Suprapubic skin (tissue), 4 donors: Measurements from ENCODE around the gene GABARAPL1. TPM values are rescaled to one million over a fixed set of nuclear protein-coding genes. Genes with fewer than 3 reads are reported as not detected.

Experiments used
- DNase-seq, 2 donors: peaks; one replicate each; pipeline ENCODE4 v3.0.0-alpha.2; 2019; ENCODE audit warnings: low spot score in 2 of 2
- H3K27ac ChIP-seq: fragments of 200-600 bp; sonication (generic); one replicate; pipeline ENCODE4 v1.5.1; 2019
- H3K27me3 ChIP-seq: fragments of 200-600 bp; sonication (generic); one replicate; pipeline ENCODE4 v1.5.1; 2019
- H3K36me3 ChIP-seq: fragments of 200-600 bp; sonication (generic); one replicate; pipeline ENCODE4 v1.5.1; 2019
- H3K4me1 ChIP-seq: fragments of 200-600 bp; sonication (generic); one replicate; pipeline ENCODE4 v1.5.1; 2019
- H3K4me3 ChIP-seq: fragments of 200-600 bp; sonication (generic); one replicate; pipeline ENCODE4 v1.5.1; 2019; ENCODE audit warnings: mild to moderate bottlenecking
- H3K9me3 ChIP-seq: fragments of 200-600 bp; sonication (generic); one replicate; pipeline ENCODE4 v1.5.1; 2019
- CTCF ChIP-seq, 2 donors: fragments of 200-600 bp in 1 of 2; fragments of 450-650 bp in 1 of 2; sonication (generic) in 1 of 2; IDR thresholded peaks; one replicate each; pipeline ENCODE4 v1.5.1; 2016 to 2019; ENCODE audit warnings: antibody characterized with exemption in 2 of 2, mild to moderate bottlenecking in 1 of 2, moderate library complexity in 1 of 2
- EP300 ChIP-seq: sonication (generic); formaldehyde crosslinking; IDR thresholded peaks from one replicate; pipeline ENCODE4 v1.6.1; 2017; ENCODE audit warnings: antibody characterized with exemption
- POLR2A ChIP-seq, 2 donors: fragments of 450-650 bp; IDR thresholded peaks; one replicate each; pipeline ENCODE4 v1.6.1; 2017; ENCODE audit warnings: antibody characterized with exemption in 2 of 2, mild to moderate bottlenecking in 2 of 2, moderate library complexity in 2 of 2
- POLR2AphosphoS5 ChIP-seq, 3 donors: sonication (generic); formaldehyde crosslinking; IDR thresholded peaks; one replicate each; pipeline ENCODE4 v1.6.1; 2017; ENCODE audit warnings: antibody characterized with exemption in 3 of 3
- WGBS: methylation state at CpG from one replicate; pipeline ENCODE4 v1.1.5; 2018; 5-methylcytosine and 5-hydroxymethylcytosine counted together
- total RNA-seq, 4 donors: library from RNA; depleted of rRNA; stranded (reverse); fragments of >200 nt; gene quantifications; one replicate each; pipeline ENCODE4 v1.1.0, GENCODE V29; 2016

The GABARAPL1 gene
- total RNA-seq, 4 donors from 2014 or later: 48.7 to 94.6 (median 81.1) TPM

DNA sequence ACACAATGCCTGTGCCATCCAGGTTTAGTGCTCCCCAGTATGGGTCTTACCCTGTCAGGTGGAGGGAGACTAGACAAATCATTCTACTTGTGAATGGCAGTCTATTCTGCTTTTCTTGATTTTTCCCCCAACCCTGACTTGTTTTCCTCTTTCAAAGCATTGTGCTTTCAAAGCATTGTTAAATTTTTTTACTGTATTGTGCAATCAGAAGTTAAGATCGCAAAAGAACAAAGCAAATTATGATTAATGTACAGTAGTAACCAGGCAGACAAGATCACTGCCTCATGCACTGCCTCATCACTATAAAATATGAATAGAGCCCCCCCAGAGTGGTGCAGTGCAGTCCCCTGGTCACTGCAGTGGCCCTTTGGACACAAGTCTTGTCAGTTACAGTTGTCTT is 14.1 kb downstream of the GABARAPL1 start:
- no peaks in the 10 kb centered on the region for H3K9me3 ChIP-seq
- no peaks in the 10 kb centered on the region for H3K27me3 ChIP-seq
- WGBS: 63% methylated on average over 1 of the region's 1 CpG
- no peaks in the 10 kb centered on the region for H3K4me1 ChIP-seq
- no peak for DNase-seq
- TF ChIP-seq EP300 (no peak), POLR2A (IDR thresholded peaks at IDR 0.05) (no peak), POLR2AphosphoS5 (IDR thresholded peaks at IDR 0.05) (no peak), CTCF (IDR thresholded peaks at IDR 0.05) (no peak)
- H3K27ac ChIP-seq: no peak overlapping the region
- H3K4me3 ChIP-seq: no peak overlapping the region
- H3K36me3 ChIP-seq: peaks cover 25% of the 10 kb centered on the region

DNA sequence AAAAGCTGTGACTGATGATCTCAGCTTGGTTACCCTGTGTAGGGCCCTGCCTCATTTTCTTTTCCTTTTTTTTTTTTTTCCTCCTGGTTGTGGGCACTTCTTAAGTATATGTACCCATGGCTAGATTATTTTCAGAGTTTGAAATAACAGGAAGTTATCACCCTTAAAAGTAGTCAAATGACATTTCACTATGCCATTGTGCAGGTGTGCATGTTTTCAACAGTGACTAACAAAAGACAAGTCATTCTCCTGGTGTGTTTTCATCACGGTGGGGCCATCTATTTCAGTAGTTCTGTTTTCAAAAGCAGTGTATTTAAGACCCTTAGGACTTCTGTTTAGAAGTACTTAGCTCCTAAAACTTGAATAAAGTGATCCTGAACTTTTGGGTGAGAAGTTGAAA is 15.0 kb downstream of the GABARAPL1 start:
- WGBS: 46% methylated on average over 1 of the region's 1 CpG
- no peaks in the 10 kb centered on the region for H3K9me3 ChIP-seq
- DNase-seq: no peak
- TF ChIP-seq CTCF (IDR thresholded peaks at IDR 0.05) (no peak), EP300 (no peak), POLR2A (IDR thresholded peaks at IDR 0.05) (no peak), POLR2AphosphoS5 (IDR thresholded peaks at IDR 0.05) (no peak)
- H3K27ac ChIP-seq: no peak overlapping the region
- H3K36me3 ChIP-seq: peaks cover 16% of the 10 kb centered on the region
- no peaks in the 10 kb centered on the region for H3K27me3 ChIP-seq
- H3K4me1 ChIP-seq: no peaks in the 10 kb centered on the region
- H3K4me3 ChIP-seq: no peak overlapping the region

GRCh38 chr12:10234562-10234961 is 21.9 kb downstream of the GABARAPL1 start:
- H3K27ac ChIP-seq: no peak overlapping the region

GRCh38 chr12:10235761-10236631 is 23.3 kb downstream of the GABARAPL1 start:
- Histone ChIP-seq H3K9me3 (no peaks in the 10 kb centered on the region), H3K4me3 (no peak overlapping the region), H3K4me1 (no peaks in the 10 kb centered on the region), H3K36me3 (no peaks in the 10 kb centered on the region), H3K27ac (no peak overlapping the region), H3K27me3 (no peaks in the 10 kb centered on the region)
- TF ChIP-seq CTCF (IDR thresholded peaks at IDR 0.05) (peak; percentile 74 to 84), POLR2A (IDR thresholded peaks at IDR 0.05) (no peak), POLR2AphosphoS5 (IDR thresholded peaks at IDR 0.05) (no peak)
- 71% methylated on average over 4 of the region's 4 CpGs for WGBS
- no peak for DNase-seq

More at GRCh38 chr12:10234562-10234961, 21.9 kb downstream of the GABARAPL1 start:
- DNase-seq: no peak
- no peaks in the 10 kb centered on the region for H3K36me3 ChIP-seq
- no peaks in the 10 kb centered on the region for H3K27me3 ChIP-seq
- no peak for TF ChIP-seq POLR2AphosphoS5 (IDR thresholded peaks at IDR 0.05)
- no peak for TF ChIP-seq CTCF (IDR thresholded peaks at IDR 0.05)
- TF ChIP-seq EP300: no peak
- TF ChIP-seq POLR2A (IDR thresholded peaks at IDR 0.05): no peak
- no peaks in the 10 kb centered on the region for H3K4me1 ChIP-seq
- H3K9me3 ChIP-seq: no peaks in the 10 kb centered on the region
- no peak overlapping the region for H3K4me3 ChIP-seq

DNA sequence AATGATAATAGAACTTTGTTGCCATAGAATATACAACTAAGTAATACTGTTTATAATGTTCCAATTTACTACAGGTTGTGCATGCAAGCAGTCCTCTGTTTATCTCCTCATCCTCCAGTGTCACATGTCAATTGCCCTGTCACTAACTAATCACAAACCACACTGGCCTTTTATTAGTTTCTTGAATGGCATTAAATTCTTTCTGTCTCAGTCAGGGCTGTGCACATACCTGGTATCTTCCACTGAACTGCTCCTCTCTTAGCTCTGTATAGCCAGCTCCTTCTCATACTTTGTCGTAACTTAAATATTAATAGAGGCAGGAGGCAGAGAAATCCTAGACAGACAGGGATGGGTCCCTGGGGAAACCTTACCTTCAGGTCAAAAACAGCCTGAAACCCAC is 24.0 kb downstream of the GABARAPL1 start:
- Histone ChIP-seq H3K27ac (no peak overlapping the region), H3K4me3 (no peak overlapping the region), H3K27me3 (no peaks in the 10 kb centered on the region), H3K36me3 (no peaks in the 10 kb centered on the region), H3K9me3 (no peaks in the 10 kb centered on the region), H3K4me1 (no peaks in the 10 kb centered on the region)
- TF ChIP-seq CTCF (IDR thresholded peaks at IDR 0.05): no peak
- TF ChIP-seq POLR2AphosphoS5 (IDR thresholded peaks at IDR 0.05): no peak
- 97% methylated on average over 1 of the region's 1 CpG for WGBS
- DNase-seq: no peak
